ENCODE results near the gene HIPK4.
"Not testable (repeated sequence)": the region's sequence is repeated elsewhere in the genome, so short reads cannot be mapped to it uniquely, and the experiment has no call there.

Gene HIPK4

GRCh38 chr19:40392894-40393517 is 3.0 kb upstream of the HIPK4 start:
- DNase-seq (ENCODE audit: low spot score), result no peak

GRCh38 chr19:40392123-40392522 is 2.1 kb upstream of the HIPK4 start:
- DNase-seq (ENCODE audit: low spot score), result no peak

GRCh38 chr19:40389404-40390083 is 437 bp downstream of the HIPK4 start:
- DNase-seq (ENCODE audit: low spot score), result no peak

DNA sequence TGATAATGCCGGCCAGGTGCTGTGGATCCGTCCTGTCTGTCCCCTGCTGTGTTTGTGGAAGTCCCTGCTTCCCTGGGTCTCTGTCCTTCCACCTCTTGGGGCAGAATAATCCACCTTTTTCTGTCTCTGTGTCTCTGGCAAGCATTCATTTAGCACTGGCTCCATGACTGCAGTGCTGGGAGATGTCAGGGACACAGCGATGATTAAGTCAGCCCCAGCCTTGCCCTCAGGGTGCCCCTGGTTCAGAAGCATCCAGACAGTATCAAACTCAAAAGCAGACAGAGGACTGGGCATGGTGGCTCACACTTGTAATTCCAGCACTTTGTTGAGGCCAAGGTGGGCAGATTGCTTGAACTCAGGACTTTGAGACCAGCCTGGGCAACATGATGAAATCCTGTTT is 1.5 kb downstream of the HIPK4 start:
- no peak for DNase-seq (ENCODE audit: low spot score)

DNA sequence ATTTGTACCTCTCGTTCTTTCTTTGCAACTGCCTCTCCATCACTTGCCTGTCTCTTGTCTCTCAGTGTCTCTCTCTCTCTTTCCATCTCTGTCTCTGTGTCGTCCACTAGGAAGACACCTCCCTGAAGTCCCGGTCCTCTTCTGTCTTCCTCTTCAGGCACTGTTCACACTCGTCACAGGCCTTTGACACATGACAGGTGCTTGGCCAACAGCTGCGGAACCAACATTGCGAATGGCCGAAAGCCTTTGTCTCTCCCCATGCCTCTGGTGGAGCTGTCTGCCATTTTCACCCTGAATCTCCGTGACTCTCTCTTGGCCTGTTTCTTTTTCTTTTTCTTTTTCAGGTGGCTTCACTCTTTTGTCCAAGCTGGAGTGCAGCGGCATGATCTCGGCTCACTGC is 2.8 kb downstream of the HIPK4 start:
- DNase-seq (ENCODE audit: low spot score), result no peak

DNA sequence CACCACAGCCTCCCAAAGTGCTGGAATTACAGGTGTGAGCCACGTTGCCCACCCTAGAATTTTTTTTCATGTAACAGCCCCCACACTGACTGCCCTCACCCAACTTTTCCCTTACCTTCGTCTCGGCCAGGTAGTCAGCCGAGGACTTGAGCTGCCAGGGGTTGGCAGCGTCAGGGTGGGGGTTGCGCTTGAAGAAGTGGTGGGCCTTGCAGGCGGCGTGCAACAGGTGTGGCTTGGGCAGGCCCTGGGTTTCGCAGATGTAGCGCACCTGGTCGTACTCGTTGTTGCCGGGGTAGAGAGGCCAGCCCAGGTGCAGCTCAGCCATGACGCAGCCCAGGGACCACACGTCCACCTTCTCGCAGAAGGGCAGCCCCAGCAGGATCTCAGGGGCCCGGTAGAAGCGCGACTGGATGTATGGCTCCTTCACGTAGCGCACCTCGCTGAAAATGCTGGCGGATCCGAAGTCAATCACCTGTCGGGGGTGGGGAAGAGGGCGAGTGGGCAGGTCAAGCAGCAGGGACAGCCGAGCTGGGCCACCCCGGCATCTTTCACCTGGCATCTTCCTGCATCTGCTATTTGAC is 6.2 kb downstream of the HIPK4 start:
- DNase-seq (ENCODE audit: low spot score), result no peak

DNA sequence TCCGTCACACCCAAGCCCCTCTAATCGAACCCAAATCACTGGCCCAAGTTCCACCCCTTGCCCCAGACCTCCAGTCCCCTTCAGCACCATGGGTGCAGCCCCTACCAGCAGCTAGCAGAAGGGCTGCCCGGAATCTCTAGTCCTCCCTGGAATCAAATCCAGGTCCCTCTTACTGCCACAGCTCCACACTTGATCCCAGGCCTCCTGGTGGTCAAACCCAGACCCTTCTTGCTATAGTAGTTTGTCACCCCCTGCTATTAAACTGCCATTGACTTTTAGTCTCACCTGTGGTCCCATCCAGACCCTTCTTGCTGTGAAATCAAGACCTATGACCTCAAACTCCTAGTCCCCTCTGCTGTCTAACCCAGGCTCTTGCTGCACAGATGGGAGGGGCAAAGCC is 8.7 kb downstream of the HIPK4 start:
- no peak for DNase-seq (ENCODE audit: low spot score)

DNA sequence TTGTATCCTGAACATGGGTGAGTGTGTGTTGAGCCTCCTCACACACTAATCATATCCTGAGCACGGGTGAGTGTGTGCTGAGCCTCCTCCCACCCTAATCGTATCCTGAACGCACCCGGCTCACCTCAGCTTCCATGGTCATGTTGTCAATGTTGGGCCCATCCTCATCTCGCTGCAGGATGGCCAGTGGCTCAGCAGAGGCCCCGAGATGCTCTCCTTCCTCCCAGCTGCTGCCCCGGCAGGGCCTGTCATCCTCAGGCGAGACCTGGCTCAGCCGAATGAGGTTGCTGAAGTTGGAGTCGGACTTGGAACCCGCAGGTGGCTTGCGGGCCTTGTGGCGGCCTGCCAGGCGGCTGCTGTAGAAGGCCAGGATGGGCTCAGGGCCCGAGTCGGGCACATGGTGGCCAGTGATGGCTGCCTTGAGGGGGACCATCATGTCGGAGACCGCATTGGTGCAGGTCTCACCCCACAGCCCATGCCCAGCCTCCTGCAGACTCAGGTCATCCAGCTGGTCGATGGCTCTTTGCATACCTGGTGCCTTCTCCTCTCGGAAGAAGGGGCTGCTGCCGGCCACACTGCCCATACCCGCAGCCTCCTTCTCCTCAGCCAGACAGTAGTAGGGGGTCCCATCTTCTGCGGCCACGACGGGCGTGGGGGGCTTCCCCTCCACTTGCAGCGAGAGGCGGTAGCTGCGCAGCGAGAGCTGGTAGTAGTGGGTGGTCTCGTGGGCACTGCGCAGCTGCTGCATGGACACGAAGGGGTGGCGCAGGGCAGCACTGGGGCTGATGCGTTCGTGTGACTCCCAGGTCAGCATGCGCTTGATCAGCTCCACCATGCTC is 9.6 kb downstream of the HIPK4 start:
- no peak for DNase-seq (ENCODE audit: low spot score)

DNA sequence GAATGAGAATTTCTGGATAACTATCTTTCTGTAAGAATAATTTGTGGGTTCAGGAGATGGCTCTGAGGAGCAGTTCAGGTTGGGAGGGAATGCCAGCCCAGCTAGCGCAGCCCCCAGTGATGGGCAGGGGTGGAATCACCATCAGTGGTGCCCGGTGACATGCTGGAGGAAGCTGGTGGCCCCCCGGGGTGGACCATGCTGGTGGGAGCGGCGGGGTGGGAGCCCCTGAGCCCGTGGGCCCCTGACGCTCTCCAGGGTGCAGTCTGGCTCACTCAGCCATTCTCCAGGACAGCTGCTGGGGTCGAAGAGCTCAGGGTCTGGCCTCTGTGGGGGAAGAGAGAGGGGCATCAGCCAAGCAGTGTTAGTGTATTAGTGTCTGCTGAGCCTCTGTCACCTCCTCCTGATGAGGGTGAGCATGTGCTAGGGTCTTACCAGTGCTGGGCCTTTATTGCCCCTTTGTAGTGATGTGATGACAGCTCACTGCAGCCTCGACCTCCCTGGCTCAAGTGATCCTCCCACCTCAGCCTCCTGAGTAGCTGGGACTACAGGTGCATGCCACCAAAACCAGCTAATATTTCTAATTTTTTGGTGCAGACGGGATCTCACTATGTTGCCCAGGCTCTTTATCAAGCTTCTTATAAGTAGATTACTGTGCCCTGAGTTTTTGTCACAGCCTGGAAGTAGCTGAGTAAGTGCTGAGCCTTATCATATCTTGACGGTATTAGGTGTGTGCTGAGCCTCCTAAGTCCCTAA is 10.4 kb downstream of the HIPK4 start:
- DNase-seq (ENCODE audit: low spot score), result no peak

DNA sequence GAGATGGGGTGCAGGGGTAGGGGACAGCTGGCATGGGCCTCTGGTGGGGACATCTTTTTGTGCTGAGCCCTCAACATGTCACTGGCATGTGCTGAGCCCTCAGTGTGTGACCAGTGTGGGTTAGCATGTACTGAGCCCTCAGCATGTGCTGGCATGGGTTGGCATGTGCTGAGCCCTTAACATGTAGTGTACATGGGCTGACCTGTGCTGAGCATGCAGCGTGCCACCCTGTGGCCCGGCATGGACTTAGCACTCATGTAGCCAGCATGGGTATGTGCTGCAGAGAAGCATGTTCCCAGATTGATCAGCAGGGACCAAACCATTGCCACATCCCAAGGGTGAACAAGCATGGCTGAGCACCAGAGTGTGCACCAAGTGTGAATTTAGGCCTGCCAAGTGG is 11.5 kb downstream of the HIPK4 start:
- DNase-seq (ENCODE audit: low spot score), result no peak

DNA sequence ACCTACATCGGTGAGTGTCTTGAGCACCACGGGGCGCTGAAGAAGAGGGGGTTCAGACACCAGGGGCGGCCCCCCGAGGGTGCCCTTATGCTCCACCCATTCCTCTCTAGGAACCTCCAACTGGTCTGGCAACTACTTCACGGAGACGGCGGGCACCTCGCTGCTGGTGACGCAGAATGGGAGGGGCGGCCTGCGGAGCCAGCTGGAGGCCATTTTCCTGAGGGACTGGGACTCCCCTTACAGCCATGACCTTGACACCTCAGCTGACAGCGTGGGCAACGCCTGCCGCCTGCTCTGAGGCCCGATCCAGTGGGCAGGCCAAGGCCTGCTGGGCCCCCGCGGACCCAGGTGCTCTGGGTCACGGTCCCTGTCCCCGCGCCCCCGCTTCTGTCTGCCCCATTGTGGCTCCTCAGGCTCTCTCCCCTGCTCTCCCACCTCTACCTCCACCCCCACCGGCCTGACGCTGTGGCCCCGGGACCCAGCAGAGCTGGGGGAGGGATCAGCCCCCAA is 12.1 kb downstream of the HIPK4 start:
- no peak for DNase-seq (ENCODE audit: low spot score)

DNA sequence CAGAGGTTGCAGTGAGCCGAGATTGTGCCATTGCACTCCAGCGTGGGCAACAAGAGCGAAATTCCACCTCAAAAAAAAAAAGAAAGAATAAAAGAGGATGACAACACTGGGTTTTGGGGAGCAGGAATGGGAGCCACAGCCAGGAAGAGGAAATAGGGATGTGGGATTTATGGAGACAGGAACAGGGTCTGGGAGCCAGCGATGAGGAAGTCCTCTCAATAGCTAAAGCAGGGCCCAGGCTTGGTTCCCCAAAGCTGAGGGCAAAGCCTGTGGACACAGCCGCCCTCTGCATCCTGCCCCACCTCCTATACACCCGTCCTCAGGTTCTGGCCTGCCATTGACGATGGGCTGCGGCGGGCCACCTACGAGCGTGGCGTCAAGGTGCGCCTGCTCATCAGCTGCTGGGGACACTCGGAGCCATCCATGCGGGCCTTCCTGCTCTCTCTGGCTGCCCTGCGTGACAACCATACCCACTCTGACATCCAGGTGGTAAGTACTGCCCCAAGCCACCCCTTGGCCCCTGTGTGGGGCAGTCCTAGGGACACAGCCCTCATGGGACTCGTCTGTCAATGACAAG is 13.6 kb downstream of the HIPK4 start:
- no peak for DNase-seq (ENCODE audit: low spot score)

DNA sequence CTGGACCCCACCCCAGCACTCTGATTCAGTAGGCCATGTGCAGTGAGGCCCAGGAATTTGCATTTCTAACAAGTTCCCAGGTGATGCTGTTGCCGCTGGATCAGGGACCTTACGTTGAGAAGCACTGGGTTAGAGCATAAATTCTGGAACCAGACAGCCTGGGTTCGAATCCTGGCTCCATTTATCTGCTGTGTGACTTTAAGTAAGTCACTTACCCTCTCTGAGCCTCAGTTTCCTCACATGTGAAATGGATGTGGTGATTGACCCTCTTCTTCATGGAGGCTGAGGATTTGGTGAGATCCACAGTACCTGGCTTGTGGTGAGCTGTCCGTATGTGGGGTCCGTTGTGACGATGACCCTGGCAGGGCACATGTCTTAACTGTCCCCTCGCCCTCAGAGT is 15.9 kb downstream of the HIPK4 start:
- no peak for DNase-seq (ENCODE audit: low spot score)

GRCh38 chr19:40371802-40372122 is 18.2 kb downstream of the HIPK4 start:
- no peak for DNase-seq (ENCODE audit: low spot score)

DNA sequence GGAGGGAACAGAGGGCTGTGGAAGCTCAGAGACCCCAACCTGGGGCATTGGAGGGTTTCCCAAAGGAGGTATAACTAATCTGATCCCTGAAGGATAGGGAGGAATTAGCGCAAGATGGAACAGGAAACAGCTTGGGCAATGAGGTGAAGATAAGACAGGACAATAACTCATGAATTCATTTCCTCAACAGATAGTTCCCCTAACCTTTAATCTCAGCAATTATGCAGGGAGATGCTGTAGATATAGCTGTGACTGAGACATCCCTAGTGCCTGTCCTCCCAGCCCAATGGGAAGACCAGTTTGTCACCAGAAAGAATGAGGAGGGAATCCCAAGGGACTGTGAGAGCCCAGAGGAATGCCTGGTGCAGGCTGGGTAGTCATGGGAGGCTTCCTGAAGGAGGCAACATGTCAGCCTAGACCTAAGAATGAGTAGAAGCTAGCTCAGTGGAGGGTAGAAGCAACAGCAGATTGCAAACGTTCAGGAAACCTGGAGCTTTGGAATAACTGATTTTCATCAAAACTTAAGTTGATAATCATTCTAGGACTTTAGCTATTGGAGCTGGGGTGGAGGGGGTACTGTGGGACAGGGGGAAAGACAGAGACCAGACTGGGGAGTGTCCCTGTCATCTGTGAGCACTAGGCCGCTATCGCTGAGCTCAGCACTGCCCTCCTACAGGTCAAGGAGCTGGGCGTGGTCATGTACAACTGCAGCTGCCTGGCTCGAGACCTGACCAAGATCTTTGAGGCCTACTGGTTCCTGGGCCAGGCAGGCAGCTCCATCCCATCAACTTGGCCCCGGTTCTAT is 18.8 kb downstream of the HIPK4 start:
- no peak for DNase-seq (ENCODE audit: low spot score)

GRCh38 chr19:40370253-40370652 is 19.7 kb downstream of the HIPK4 start:
- not testable (repeated sequence) for DNase-seq (ENCODE audit: low spot score)

GRCh38 chr19:40369797-40370196 is 20.2 kb downstream of the HIPK4 start:
- no peak for DNase-seq (ENCODE audit: low spot score)

GRCh38 chr19:40367577-40368434 is 22.2 kb downstream of the HIPK4 start:
- DNase-seq (ENCODE audit: low spot score), result no peak

GRCh38 chr19:40366697-40367561 is 23.1 kb downstream of the HIPK4 start:
- DNase-seq (ENCODE audit: low spot score), result no peak

Measured in HuH-7.5 (cell line).